Smooth muscle cell (in vitro differentiated cells): ENCODE data around the gene MAD1L1. TPM values are rescaled to one million over a fixed set of nuclear protein-coding genes. Genes with fewer than 3 reads are reported as not detected.
"Not testable (repeated sequence)": the region's sequence is repeated elsewhere in the genome, so short reads cannot be mapped to it uniquely, and the experiment has no call there.

Source experiments
- DNase-seq: peaks from one replicate; lab custom pipeline; 2025; ENCODE audit not compliant: unreplicated experiment; lab: John Stamatoyannopoulos, UW
- H2AFZ ChIP-seq: fragments of 200-600 bp; sonication (generic); 2 replicates; pipeline ENCODE4 v1.6.0; 2016; ENCODE audit warnings: antibody characterized with exemption, low read depth, mild to moderate bottlenecking
- H3F3A ChIP-seq: fragments of 200-600 bp; sonication (generic); 2 replicates; pipeline ENCODE4 v1.6.0; 2017; ENCODE audit warnings: antibody characterized with exemption, low read depth
- H3K27ac ChIP-seq: fragments of 200-600 bp; sonication (generic); 2 replicates; pipeline ENCODE4 v1.5.1; 2016; ENCODE audit warnings: low read depth, mild to moderate bottlenecking
- H3K27me3 ChIP-seq: fragments of 200-600 bp; sonication (generic); 2 replicates; pipeline ENCODE4 v1.6.1; 2016; ENCODE audit warnings: low read depth, mild to moderate bottlenecking
- H3K36me3 ChIP-seq: fragments of 200-600 bp; sonication (generic); 2 replicates; pipeline ENCODE4 v1.5.1; 2016; ENCODE audit warnings: low read depth
- H3K4me1 ChIP-seq: fragments of 200-600 bp; sonication (generic); 2 replicates; pipeline ENCODE4 v1.5.1; 2016; ENCODE audit warnings: low read depth
- H3K4me2 ChIP-seq: fragments of 200-600 bp; sonication (generic); 2 replicates; pipeline ENCODE4 v1.6.0; 2016; ENCODE audit warnings: mild to moderate bottlenecking
- H3K4me3 ChIP-seq: fragments of 200-600 bp; sonication (generic); 2 replicates; pipeline ENCODE4 v1.5.1; 2016; ENCODE audit warnings: mild to moderate bottlenecking
- H3K79me2 ChIP-seq: fragments of 200-600 bp; sonication (generic); 2 replicates; pipeline ENCODE4 v1.6.0; 2016; ENCODE audit warnings: low read depth, mild to moderate bottlenecking
- H3K9ac ChIP-seq: fragments of 200-600 bp; sonication (generic); 2 replicates; pipeline ENCODE4 v1.6.0; 2016; ENCODE audit warnings: low read depth
- H3K9me3 ChIP-seq: fragments of 200-600 bp; sonication (generic); replicated peaks from 2 replicates; pipeline ENCODE4 v1.5.1; 2016; ENCODE audit warnings: low read depth
- H4K20me1 ChIP-seq: fragments of 200-600 bp; sonication (generic); 2 replicates; pipeline ENCODE4 v1.6.0; 2016; ENCODE audit warnings: low read depth
- CTCF ChIP-seq: fragments of 200-600 bp; sonication (generic); IDR thresholded peaks from 2 replicates; pipeline ENCODE4 v1.5.1; 2017; ENCODE audit warnings: borderline replicate concordance, mild to moderate bottlenecking, antibody characterized with exemption; ENCODE audit not compliant: insufficient read depth, poor library complexity, severe bottlenecking
- WGBS: methylation state at CpG from one replicate; pipeline ENCODE4 v1.1.7; 2016; ENCODE audit warnings: low lambda C conversion rate; 5-methylcytosine and 5-hydroxymethylcytosine counted together
- polyA plus RNA-seq: library from polyadenylated mRNA; unstranded; fragments of >200 nt; fragmentation: Nextera tagmentation; extraction: Ambion mirVana; gene quantifications from 2 replicates; pipeline ENCODE4 v1.2.1, GENCODE V29; 2016
- total RNA-seq: library from RNA; depleted of rRNA; stranded (reverse); fragments of >200 nt; gene quantifications from 2 replicates; pipeline ENCODE4 v1.2.3, GENCODE V29; 2014

Gene MAD1L1
- total and polyA plus RNA-seq, 2 experiments from 2014 or later: 33.4 to 60.7 TPM

- H4K20me1 ChIP-seq: no peaks in the 10 kb centered on the region
- no peaks in the 10 kb centered on the region for H3K36me3 ChIP-seq
- TF ChIP-seq CTCF: no peak
- H3K4me2 ChIP-seq: no peak overlapping the region
- H3K27ac ChIP-seq: no peak overlapping the region
- no peaks in the 10 kb centered on the region for H3K79me2 ChIP-seq
- no peak overlapping the region for H3K9ac ChIP-seq
- H3K27me3 ChIP-seq: no peaks in the 10 kb centered on the region
- H3K4me1 ChIP-seq: no peaks in the 10 kb centered on the region
- H3K9me3 ChIP-seq: no peaks in the 10 kb centered on the region
- H2AFZ ChIP-seq: no peak overlapping the region
- no peaks in the 10 kb centered on the region for H3F3A ChIP-seq
- H3K4me3 ChIP-seq: no peak overlapping the region
- 97% methylated on average over 31 of the region's 31 CpGs for WGBS
- DNase-seq: no peak
These were observed 253.8 kb downstream of the MAD1L1 start for GRCh38 chr7:1978656-1979590.

GRCh38 chr7:1977876-1978441 is 254.8 kb downstream of the MAD1L1 start:
- no peak overlapping the region for H3K9ac ChIP-seq
- no peaks in the 10 kb centered on the region for H3K36me3 ChIP-seq
- DNase-seq: no peak
- no peak for TF ChIP-seq CTCF
- no peaks in the 10 kb centered on the region for H4K20me1 ChIP-seq
- H3K4me2 ChIP-seq: no peak overlapping the region
- H3K4me3 ChIP-seq: no peak overlapping the region
- no peak overlapping the region for H2AFZ ChIP-seq
- H3K9me3 ChIP-seq: no peaks in the 10 kb centered on the region
- H3K79me2 ChIP-seq: no peaks in the 10 kb centered on the region
- H3K27ac ChIP-seq: no peak overlapping the region
- WGBS: 100% methylated on average over 15 of the region's 15 CpGs
- no peaks in the 10 kb centered on the region for H3F3A ChIP-seq
- H3K27me3 ChIP-seq: no peaks in the 10 kb centered on the region
- H3K4me1 ChIP-seq: no peaks in the 10 kb centered on the region

- Histone ChIP-seq H3K27ac (no peak overlapping the region), H3K4me1 (no peaks in the 10 kb centered on the region), H3K36me3 (no peaks in the 10 kb centered on the region), H3K79me2 (no peaks in the 10 kb centered on the region), H3K9me3 (no peaks in the 10 kb centered on the region), H3K4me3 (no peak overlapping the region), H3K4me2 (no peak overlapping the region), H3K27me3 (no peaks in the 10 kb centered on the region), H2AFZ (no peak overlapping the region), H4K20me1 (no peaks in the 10 kb centered on the region), H3F3A (no peaks in the 10 kb centered on the region), H3K9ac (no peak overlapping the region)
- no peak for TF ChIP-seq CTCF
- WGBS: 95% methylated on average over 38 of the region's 44 CpGs
- DNase-seq: no peak
These were observed 255.5 kb downstream of the MAD1L1 start for GRCh38 chr7:1977059-1977875.

GRCh38 chr7:1976521-1976920 is 256.2 kb downstream of the MAD1L1 start:
- not testable (repeated sequence) for H3K9ac ChIP-seq, H3K4me2 ChIP-seq, DNase-seq, H3K4me3 ChIP-seq, H3K9me3 ChIP-seq, H3K36me3 ChIP-seq, H2AFZ ChIP-seq, H3K4me1 ChIP-seq, H4K20me1 ChIP-seq, H3K27ac ChIP-seq, H3K79me2 ChIP-seq, H3F3A ChIP-seq, H3K27me3 ChIP-seq
- WGBS: 97% methylated on average over 8 of the region's 8 CpGs
